Peyer's patch (tissue), 4 donors: ENCODE measurements around the gene DCST1.

ENCODE experiments used
- POLR2A ChIP-seq, 2 donors: fragments of 450-650 bp; IDR thresholded peaks; one replicate each; pipeline ENCODE4 v1.5.1; 2017; ENCODE audit warnings: antibody characterized with exemption in 2 of 2, mild to moderate bottlenecking in 2 of 2, moderate library complexity in 2 of 2
- TF ChIP-seq, protein P1 (sequence below), 6 experiments: fragments of 450-650 bp in 4 of 6; fragments of 200-600 bp in 2 of 6; sonication (generic) in 1 of 6; IDR thresholded peaks; one replicate each; pipeline ENCODE4 v1.5.1; 2017 to 2019; ENCODE audit warnings: antibody characterized with exemption in 6 of 6, mild to moderate bottlenecking in 3 of 6, moderate library complexity in 1 of 6

DNA sequence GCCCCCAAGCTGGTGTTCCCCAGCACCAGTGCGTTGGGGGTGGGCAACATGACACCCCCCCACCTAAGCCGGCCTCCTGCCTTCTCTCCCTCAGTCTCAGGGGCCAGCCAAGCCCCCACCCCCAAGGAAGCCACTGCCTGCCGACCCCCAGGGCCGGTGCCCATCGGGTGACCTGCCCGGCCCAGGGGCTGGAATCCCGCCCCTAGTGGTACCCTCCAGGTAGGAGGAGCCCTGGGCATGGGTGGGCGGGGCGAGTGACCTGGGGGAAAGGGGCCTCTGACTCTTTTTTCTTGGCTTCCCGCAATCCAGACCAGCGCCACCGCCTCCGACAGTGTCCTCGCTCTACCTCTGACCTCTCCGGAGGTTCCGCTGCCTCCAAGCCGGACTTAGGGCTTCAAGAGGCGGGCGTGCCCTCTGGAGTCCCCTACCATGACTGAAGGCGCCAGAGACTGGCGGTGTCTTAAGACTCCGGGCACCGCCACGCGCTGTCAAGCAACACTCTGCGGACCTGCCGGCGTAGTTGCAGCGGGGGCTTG lies 28.6 kb downstream of the DCST1 start:
- TF ChIP-seq, protein P1, sequence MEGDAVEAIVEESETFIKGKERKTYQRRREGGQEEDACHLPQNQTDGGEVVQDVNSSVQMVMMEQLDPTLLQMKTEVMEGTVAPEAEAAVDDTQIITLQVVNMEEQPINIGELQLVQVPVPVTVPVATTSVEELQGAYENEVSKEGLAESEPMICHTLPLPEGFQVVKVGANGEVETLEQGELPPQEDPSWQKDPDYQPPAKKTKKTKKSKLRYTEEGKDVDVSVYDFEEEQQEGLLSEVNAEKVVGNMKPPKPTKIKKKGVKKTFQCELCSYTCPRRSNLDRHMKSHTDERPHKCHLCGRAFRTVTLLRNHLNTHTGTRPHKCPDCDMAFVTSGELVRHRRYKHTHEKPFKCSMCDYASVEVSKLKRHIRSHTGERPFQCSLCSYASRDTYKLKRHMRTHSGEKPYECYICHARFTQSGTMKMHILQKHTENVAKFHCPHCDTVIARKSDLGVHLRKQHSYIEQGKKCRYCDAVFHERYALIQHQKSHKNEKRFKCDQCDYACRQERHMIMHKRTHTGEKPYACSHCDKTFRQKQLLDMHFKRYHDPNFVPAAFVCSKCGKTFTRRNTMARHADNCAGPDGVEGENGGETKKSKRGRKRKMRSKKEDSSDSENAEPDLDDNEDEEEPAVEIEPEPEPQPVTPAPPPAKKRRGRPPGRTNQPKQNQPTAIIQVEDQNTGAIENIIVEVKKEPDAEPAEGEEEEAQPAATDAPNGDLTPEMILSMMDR (IDR thresholded peaks at IDR 0.05), result no peak
- TF ChIP-seq POLR2A (IDR thresholded peaks at IDR 0.05), result no peak
